Tibial artery (tissue), 4 donors: ENCODE measurements around the gene PCYT2.
A peak's percentile ranks its signal among the peaks of the same experiment; 100 is the strongest.

Experiments used
- DNase-seq, 2 donors: peaks; one replicate each; pipeline ENCODE4 v3.0.0-alpha.2; 2019
- H3K27ac ChIP-seq, 2 donors: fragments of 200-600 bp; sonication (generic) in 1 of 2; 1 replicate in 1 of 2; 2 replicates in 1 of 2; pipeline ENCODE4 v1.5.1; 2018 to 2019; ENCODE audit warnings: mild to moderate bottlenecking in 1 of 2
- H3K27me3 ChIP-seq, 2 donors: fragments of 200-600 bp; sonication (generic) in 1 of 2; one replicate each; pipeline versions ENCODE4 v1.5.1 to v1.6.0; 2016 to 2019
- H3K36me3 ChIP-seq, 3 donors: fragments of 200-600 bp; sonication (generic) in 2 of 3; one replicate each; pipeline ENCODE4 v1.5.1; 2016 to 2019; ENCODE audit warnings: mild to moderate bottlenecking in 2 of 3
- H3K4me1 ChIP-seq, 4 donors: fragments of 200-600 bp; sonication (generic) in 2 of 4; 1 replicate in 3 of 4; 2 replicates in 1 of 4; pipeline ENCODE4 v1.5.1; 2016 to 2019
- H3K4me3 ChIP-seq, 2 donors: fragments of 200-600 bp; sonication (generic) in 1 of 2; 1 replicate in 1 of 2; 2 replicates in 1 of 2; pipeline ENCODE4 v1.5.1; 2018 to 2019; ENCODE audit warnings: mild to moderate bottlenecking in 2 of 2
- H3K9me3 ChIP-seq, 3 donors: fragments of 200-600 bp; sonication (generic) in 1 of 3; one replicate each; pipeline ENCODE4 v1.5.1; 2016 to 2019
- intact Hi-C: fragments of 100-400 bp; cut with DNase I; formaldehyde crosslinking; loops from one replicate; pipeline ENCODE4 v1.15.0; 2023; ENCODE audit warnings: low total_unique reads
- TF ChIP-seq, protein P1 (sequence below), 2 experiments: fragments of 200-600 bp in 1 of 2; fragments of 450-650 bp in 1 of 2; IDR thresholded peaks; one replicate each; pipeline ENCODE4 v1.5.1; 2017 to 2019; ENCODE audit warnings: antibody characterized with exemption in 2 of 2, mild to moderate bottlenecking in 1 of 2, moderate library complexity in 1 of 2

Gene PCYT2

DNA sequence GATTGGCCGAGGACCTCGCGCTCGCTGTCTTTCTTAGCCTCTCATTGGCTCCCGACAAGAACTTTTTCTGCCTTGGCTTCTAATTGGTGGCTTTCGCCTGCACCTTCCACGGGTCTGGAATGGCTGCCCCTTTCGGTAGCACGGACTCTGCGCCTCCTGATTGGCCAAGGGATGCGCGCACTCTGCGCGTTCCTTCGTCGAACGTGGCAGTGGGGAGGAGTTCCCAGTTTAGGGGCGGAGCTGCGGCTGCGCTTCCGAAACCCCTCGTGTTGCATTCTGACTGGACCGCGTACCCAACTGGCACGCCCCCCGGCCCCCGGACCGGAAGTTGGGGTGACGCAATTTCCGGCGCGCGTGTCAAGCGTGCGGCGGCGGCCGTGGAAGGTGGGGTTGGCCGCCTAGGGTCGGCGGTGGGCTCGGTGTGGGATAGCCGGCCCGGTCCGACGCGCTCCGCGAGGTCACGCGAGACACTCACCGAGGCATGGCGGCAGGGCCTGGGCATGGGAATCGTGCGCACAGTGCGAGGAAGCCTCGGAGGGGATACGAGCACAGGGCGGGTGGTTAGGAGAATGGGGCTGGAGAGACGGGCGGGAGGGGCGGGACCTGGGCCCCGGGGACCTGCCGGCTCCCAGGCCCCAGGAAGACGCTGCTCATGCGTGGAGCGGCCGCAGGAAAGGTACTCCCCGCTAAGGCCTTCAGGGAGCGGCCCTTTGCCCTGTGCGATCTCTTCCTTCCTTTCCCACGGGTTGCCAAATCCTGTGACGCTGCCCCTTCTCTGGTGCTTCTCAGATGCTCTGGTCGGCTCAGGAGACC, 50.2 kb downstream of the PCYT2 start:
- Histone ChIP-seq H3K4me3 (peak overlapping the region; percentile 64 to 75), H3K4me1 (peaks cover 0 to 62% (median 36%) of the 10 kb centered on the region in 4 donors), H3K9me3 (no peaks in the 10 kb centered on the region), H3K36me3 (peaks cover 8 to 56% (median 11%) of the 10 kb centered on the region in 3 donors), H3K27ac (peak overlapping the region; percentile 94 to 97), H3K27me3 (no peaks in the 10 kb centered on the region)
- intact Hi-C loops: no loop called here
- DNase-seq: peak; percentile 98 to 100
- TF ChIP-seq, protein P1, sequence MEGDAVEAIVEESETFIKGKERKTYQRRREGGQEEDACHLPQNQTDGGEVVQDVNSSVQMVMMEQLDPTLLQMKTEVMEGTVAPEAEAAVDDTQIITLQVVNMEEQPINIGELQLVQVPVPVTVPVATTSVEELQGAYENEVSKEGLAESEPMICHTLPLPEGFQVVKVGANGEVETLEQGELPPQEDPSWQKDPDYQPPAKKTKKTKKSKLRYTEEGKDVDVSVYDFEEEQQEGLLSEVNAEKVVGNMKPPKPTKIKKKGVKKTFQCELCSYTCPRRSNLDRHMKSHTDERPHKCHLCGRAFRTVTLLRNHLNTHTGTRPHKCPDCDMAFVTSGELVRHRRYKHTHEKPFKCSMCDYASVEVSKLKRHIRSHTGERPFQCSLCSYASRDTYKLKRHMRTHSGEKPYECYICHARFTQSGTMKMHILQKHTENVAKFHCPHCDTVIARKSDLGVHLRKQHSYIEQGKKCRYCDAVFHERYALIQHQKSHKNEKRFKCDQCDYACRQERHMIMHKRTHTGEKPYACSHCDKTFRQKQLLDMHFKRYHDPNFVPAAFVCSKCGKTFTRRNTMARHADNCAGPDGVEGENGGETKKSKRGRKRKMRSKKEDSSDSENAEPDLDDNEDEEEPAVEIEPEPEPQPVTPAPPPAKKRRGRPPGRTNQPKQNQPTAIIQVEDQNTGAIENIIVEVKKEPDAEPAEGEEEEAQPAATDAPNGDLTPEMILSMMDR (IDR thresholded peaks at IDR 0.05): peak; percentile 19 to 71

DNA sequence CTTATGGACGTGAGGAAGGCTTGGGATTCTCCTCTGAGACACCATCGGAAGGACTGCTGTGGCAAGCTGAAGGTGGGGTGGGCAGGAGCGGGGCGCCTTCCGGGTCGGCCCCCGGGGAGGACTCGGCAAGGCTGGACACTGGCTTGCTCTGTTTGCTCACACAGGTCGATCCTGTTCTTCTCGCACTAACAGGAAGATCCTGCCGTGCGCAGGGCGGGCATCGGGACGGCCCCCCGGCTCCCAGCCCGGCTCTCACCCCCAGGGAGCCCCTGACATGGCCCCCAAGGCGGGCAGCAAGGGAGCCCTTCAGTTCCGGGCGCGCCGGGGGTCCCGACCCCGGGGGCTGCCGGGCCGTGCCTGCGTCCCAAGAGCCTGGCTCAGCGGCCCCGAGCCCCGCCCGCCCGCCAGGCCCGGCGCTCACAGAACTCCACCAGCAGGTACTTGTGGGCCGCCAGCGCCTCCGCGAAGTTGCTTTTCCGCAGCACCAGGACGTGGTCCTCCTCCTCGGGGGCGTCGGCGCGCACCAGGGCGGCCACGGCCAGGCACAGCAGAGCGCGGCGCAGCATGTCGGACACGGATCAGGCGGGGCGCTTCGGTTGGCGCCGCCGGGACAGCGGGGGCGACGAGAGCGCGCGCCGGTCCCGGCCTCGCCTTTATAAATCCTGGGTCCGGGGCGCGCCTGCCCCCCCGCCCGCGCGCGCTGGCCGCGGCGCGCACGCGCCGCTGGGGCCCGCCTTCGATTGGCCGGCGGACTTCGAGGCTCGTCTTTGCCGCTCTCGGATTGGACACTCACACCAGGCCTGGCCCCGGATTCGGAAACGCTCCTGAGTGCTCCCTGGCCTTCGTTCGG, 51.1 kb downstream of the PCYT2 start, which contains the start of gene P4HB:
Gene P4HB, minus strand, starts transcription at position 630 of the 850 bp plus-strand sequence. Its CDS starts 64 bp downstream, at position 566.
- Histone ChIP-seq H3K27ac (peak within 1 kb of the TSS; percentile 94 to 97), H3K9me3 (no peaks in the 10 kb centered on the region), H3K4me3 (peak within 1 kb of the TSS; percentile 88 to 96), H3K4me1 (peaks cover 0 to 59% (median 36%) of the 10 kb centered on the region in 4 donors), H3K27me3 (no peaks in the 10 kb centered on the region), H3K36me3 (peaks cover 13 to 56% (median 16%) of the 10 kb centered on the region in 3 donors)
- DNase-seq: peak in 1 of 2 donors; percentile 54
- TF ChIP-seq, protein P1 (IDR thresholded peaks at IDR 0.05): no peak
- intact Hi-C loops: loop anchor here (5.0 kb wide), 1 partner anchor 1047 kb away; no protein-coding TSS in a partner anchor

DNA sequence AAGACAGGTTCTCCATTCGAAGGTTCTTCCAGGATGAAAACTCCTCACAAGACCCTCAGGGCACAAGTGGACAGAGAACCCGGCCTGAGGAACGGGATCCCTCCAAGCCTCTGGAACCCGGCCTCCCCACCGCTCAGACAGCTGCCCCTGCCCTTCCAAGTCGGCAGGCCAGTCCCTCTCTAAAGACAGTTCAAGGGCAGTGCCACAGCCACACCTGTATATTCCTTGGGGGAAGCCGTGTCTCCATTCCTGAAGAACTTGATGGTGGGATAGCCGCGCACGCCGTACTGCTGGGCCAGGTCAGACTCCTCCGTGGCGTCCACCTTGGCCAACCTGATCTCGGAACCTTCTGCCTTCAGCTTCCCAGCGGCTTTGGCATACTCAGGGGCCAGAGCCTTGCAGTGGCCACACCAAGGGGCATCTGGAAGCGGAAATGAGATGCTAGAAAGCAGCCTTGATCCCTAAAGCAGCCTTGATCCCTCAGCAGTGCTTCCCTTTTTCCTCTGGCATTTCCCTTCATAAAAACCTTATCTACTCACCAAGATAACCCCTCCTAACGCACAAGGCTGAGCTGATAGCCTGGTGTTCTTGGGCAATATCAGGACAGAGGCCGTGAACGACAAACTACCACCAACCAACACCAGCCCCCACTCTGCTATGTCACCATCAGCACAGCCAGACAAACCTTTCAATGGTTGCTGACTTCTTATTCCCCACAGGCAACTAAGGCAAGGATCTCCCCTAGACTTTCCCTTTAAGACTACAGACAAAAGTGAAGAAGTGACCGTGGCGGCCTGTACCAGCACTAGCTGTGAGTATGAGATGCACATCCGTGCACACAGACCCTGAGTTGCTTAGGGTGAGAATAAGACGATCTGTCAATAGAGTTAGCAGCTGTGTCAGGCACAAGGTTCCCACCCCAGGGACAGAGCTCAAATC, 52.0 kb downstream of the PCYT2 start:
- H3K27me3 ChIP-seq: no peaks in the 10 kb centered on the region
- H3K36me3 ChIP-seq: peaks cover 21 to 61% (median 25%) of the 10 kb centered on the region in 3 donors
- TF ChIP-seq, protein P1 (IDR thresholded peaks at IDR 0.05): no peak
- H3K4me1 ChIP-seq: peaks cover 0 to 58% (median 36%) of the 10 kb centered on the region in 4 donors
- intact Hi-C loops: loop anchor here (5.0 kb wide), 1 partner anchor 1048 kb away; no protein-coding TSS in a partner anchor
- H3K4me3 ChIP-seq: peak overlapping the region; percentile 88 to 96
- H3K27ac ChIP-seq: peak overlapping the region; percentile 90 to 93
- H3K9me3 ChIP-seq: no peaks in the 10 kb centered on the region
- DNase-seq: no peak

DNA sequence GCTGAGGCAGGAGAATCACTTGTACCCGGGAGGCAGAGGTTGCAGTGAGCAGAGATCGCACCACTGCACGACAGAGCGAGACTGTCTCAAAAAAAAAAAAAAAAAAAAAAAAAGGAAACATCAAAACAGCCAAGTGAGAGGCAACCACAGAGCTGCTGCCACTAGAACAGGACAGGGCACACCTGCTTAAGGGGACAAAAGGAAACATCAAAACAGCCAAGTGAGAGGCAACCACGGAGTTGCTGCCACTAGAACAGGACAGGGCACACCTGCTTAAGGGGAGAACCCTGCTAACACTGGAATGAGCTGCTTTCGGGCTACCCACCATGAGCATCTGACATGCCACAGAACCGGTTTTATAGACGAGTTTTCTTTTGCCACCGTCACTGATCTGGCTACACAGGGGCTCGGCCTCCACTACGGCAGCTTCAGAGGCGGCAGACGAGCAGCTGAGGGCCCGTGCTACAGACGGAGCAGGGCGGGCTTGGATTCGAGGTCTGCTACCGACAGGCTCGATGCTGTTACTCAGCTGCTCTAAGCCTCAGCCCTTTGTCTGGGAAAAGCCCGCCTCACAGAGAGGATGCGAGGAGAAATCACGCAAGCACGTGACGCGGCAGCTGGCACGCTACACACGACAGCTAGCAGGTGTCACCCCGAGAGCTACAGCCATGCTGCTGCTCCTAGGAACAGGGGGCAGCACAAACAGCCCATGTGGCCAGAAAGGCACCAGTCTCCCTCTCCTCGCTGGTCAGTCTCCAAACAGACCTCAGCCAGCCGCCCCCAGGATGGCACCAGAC, 52.8 kb downstream of the PCYT2 start:
- DNase-seq: no peak
- intact Hi-C loops: loop anchor here (5.0 kb wide), 1 partner anchor 1049 kb away; no protein-coding TSS in a partner anchor
- H3K36me3 ChIP-seq: peaks cover 28 to 61% (median 34%) of the 10 kb centered on the region in 3 donors
- peak overlapping the region in 1 of 2 donors; percentile 96 for H3K4me3 ChIP-seq
- peaks cover 0 to 52% (median 36%) of the 10 kb centered on the region in 4 donors for H3K4me1 ChIP-seq
- H3K9me3 ChIP-seq: no peaks in the 10 kb centered on the region
- H3K27me3 ChIP-seq: no peaks in the 10 kb centered on the region
- H3K27ac ChIP-seq: no peak overlapping the region
- TF ChIP-seq, protein P1 (IDR thresholded peaks at IDR 0.05): no peak
